DMS153 treated with DMSO at 0.1 percent for 48 hours (cell line): ENCODE measurements around the gene FAM114A2.

Experiments
- DNase-seq: peaks from one replicate; lab custom pipeline; 2025; ENCODE audit not compliant: unreplicated experiment; lab: John Stamatoyannopoulos, UW

FAM114A2 gene

GRCh38 chr5:153952057-153952456 is 86.7 kb downstream of the FAM114A2 start:
- no peak for DNase-seq

- DNase-seq, result no peak
Observed at GRCh38 chr5:153941265-153941664, 97.4 kb downstream of the FAM114A2 start.
